HepG2 (cell line): ENCODE measurements around the gene MEX3D. TPM values are rescaled to one million over a fixed set of nuclear protein-coding genes. Genes with fewer than 3 reads are reported as not detected.

Experiments
- ATAC-seq: fragments of 200-7000 bp; cut with Tn5 transposase; 3 replicates; pipeline ENCODE4 v1.9.1; 2020; ENCODE audit warnings: mild to moderate bottlenecking, moderate library complexity
- BruUV-seq: library from RNA; stranded (reverse); fragments of 400-500 nt; replicated peaks from 2 replicates; lab custom pipeline; 2021; lab: Mats Ljungman, UMichigan
- CTCF ChIA-PET: fragments of 300-600 bp; formaldehyde crosslinking; extraction: SDS; loops from one replicate; lab custom pipeline; 2021; ENCODE audit warnings: low total read pairs, inconsistent platforms, low intra/inter-chr PET ratio; lab: Yijun Ruan, JAX
- POLR2A ChIA-PET: fragments of 350-600 bp; sonication (Branson Sonifier 250); formaldehyde crosslinking; loops from one replicate; lab custom pipeline; 2020; ENCODE audit warnings: antibody characterized with exemption, inconsistent platforms; lab: Yijun Ruan, JAX
- DNase-seq: peaks from one replicate; pipeline ENCODE4 v3.0.0-alpha.2; 2015; ENCODE audit warnings: low spot score
- FAIRE-seq: peaks from 3 replicates; lab custom pipeline; 2011; peaks lifted over from hg19 to GRCh38; lab: Jason Lieb, UNC
- H2AFZ ChIP-seq: one replicate; pipeline ENCODE4 v1.6.1; 2011; ENCODE audit warnings: low read length, inconsistent platforms
- H3K27ac ChIP-seq: fragments of 300-600 bp; 3 replicates; pipeline ENCODE4 v1.8.0; 2011; ENCODE audit warnings: mixed run types, mild to moderate bottlenecking, mixed read lengths, low read length, inconsistent platforms; ENCODE audit not compliant: insufficient read depth; ENCODE audit errors: extremely low read length
- H3K27me3 ChIP-seq, 2 experiments: fragments of 200-600 bp in 1 of 2; 2 replicates in 1 of 2; 3 replicates in 1 of 2; pipeline versions ENCODE4 v1.6.0 to v1.8.0; 2011; ENCODE audit warnings: low read length in 2 of 2, mild to moderate bottlenecking in 2 of 2, moderate library complexity in 2 of 2, inconsistent platforms in 1 of 2; ENCODE audit not compliant: insufficient read depth in 2 of 2, control insufficient read depth in 1 of 2
- H3K36me3 ChIP-seq, 2 experiments: fragments of 200-600 bp in 1 of 2; replicated peaks in 1 of 2; 2 replicates in 1 of 2; 3 replicates in 1 of 2; pipeline versions ENCODE4 v1.5.1 to v1.8.0; 2011; ENCODE audit warnings: low read length in 2 of 2, inconsistent platforms in 1 of 2; ENCODE audit not compliant: insufficient read depth in 2 of 2, control insufficient read depth in 1 of 2
- H3K4me1 ChIP-seq: 2 replicates; pipeline ENCODE4 v1.5.1; 2012; ENCODE audit warnings: low read length, inconsistent platforms; ENCODE audit not compliant: insufficient read depth
- H3K4me2 ChIP-seq: 2 replicates; pipeline ENCODE4 v1.6.0; 2011; ENCODE audit warnings: low read depth, low read length, inconsistent platforms
- H3K4me3 ChIP-seq, 3 experiments: fragments of 200-600 bp in 1 of 3; sonication (generic), shearing (Covaris generic) in 1 of 3; replicated peaks in 1 of 3; 2 replicates each; pipeline ENCODE4 v1.5.1; 2011 to 2016; ENCODE audit warnings: low read length in 3 of 3, inconsistent platforms in 2 of 3, low read depth in 2 of 3, mild to moderate bottlenecking in 2 of 3, control low read depth in 1 of 3, mixed read lengths in 1 of 3; ENCODE audit not compliant: insufficient read depth in 1 of 3
- H3K79me2 ChIP-seq: one replicate; pipeline ENCODE4 v1.6.1; 2011; ENCODE audit warnings: low read length, inconsistent platforms; ENCODE audit not compliant: insufficient read depth
- H3K9ac ChIP-seq: 2 replicates; pipeline ENCODE4 v1.6.0; 2011; ENCODE audit warnings: mild to moderate bottlenecking, low read depth, low read length, inconsistent platforms; ENCODE audit not compliant: insufficient read depth
- H3K9me3 ChIP-seq: 2 replicates; pipeline ENCODE4 v1.5.1; 2012; ENCODE audit warnings: mild to moderate bottlenecking, low read length
- H4K20me1 ChIP-seq: 2 replicates; pipeline ENCODE4 v1.6.0; 2011; ENCODE audit warnings: inconsistent platforms, mild to moderate bottlenecking, low read length, moderate library complexity; ENCODE audit not compliant: insufficient read depth
- AGO2 ChIP-seq: fragments of 200-400 bp; formaldehyde crosslinking; optimal IDR thresholded peaks from 2 replicates; pipeline ENCODE3; 2017; ENCODE audit warnings: mild to moderate bottlenecking, low read depth, low read length, moderate library complexity
- AKNA ChIP-seq: sonication (generic); formaldehyde crosslinking; IDR thresholded peaks from 2 replicates; pipeline ENCODE4 v1.4.0; 2020; ENCODE audit warnings: missing genetic modification reagents, borderline replicate concordance
- KDM6A ChIP-seq: IDR thresholded peaks from 2 replicates; pipeline ENCODE4 v1.6.1; 2016; ENCODE audit warnings: low read depth
- RBFOX2 ChIP-seq: fragments of 200-400 bp; formaldehyde crosslinking; IDR thresholded peaks from 2 replicates; pipeline ENCODE4 v1.6.1; 2017; ENCODE audit warnings: low read depth, mild to moderate bottlenecking, low read length
- ZNF367 ChIP-seq: sonication (generic); formaldehyde crosslinking; IDR thresholded peaks from 2 replicates; pipeline ENCODE4 v1.4.0; 2020; ENCODE audit warnings: missing genetic modification reagents, borderline replicate concordance
- ZNF616 ChIP-seq: sonication (generic); formaldehyde crosslinking; IDR thresholded peaks from 2 replicates; pipeline ENCODE4 v1.5.0; 2020; ENCODE audit warnings: low read depth, mild to moderate bottlenecking, missing genetic modification reagents
- WGBS: methylation state at CpG from one replicate; pipeline ENCODE4 v1.1.6; 2017; ENCODE audit warnings: low lambda C conversion rate; 5-methylcytosine and 5-hydroxymethylcytosine counted together
- in situ Hi-C: cut with HindIII; loops from 2 replicates; pipeline ENCODE4 v1.10.0; 2017; ENCODE audit warnings: low pct_unique_long_range_greater_than_20kb; ENCODE audit not compliant: extremely low pct_ligation_motif_present
- intact Hi-C: fragments of 100-400 bp; cut with micrococcal nuclease; formaldehyde crosslinking; loops from one replicate; pipeline ENCODE4 v1.10.0; 2022; ENCODE audit not compliant: unreplicated experiment
- polyA plus RNA-seq, 8 experiments: library from polyadenylated mRNA; depleted of rRNA in 3 of 8; stranded (reverse) in 7 of 8; unstranded in 1 of 8; fragments of >200 nt; fragmentation: Illumina TruSeq in 4 of 8; extraction: Trizol in 4 of 8; gene quantifications; 2 replicates each; pipeline versions ENCODE4 v1.2.1 to v1.2.3, GENCODE V29; 2011 to 2016; ENCODE audit warnings: low read depth in 4 of 8, missing spikeins in 1 of 8, mixed read lengths in 1 of 8; ENCODE audit not compliant: insufficient read depth in 1 of 8
- total RNA-seq, 5 experiments: library from RNA; depleted of rRNA; stranded (reverse); fragments of >200 nt; fragmentation: Illumina TruSeq; extraction: Trizol; gene quantifications; 2 replicates each; pipeline ENCODE4 v1.2.3, GENCODE V29; 2016; ENCODE audit warnings: low read depth in 1 of 5
- TF ChIP-seq, protein P1 (sequence below): IDR thresholded peaks from 2 replicates; pipeline ENCODE4 v1.6.1; 2016; ENCODE audit warnings: mild to moderate bottlenecking
- TF ChIP-seq, protein P2 (sequence below): sonication (generic); formaldehyde crosslinking; IDR thresholded peaks from 2 replicates; pipeline ENCODE4 v1.8.0; 2022; ENCODE audit warnings: mild to moderate bottlenecking, missing genetic modification reagents, borderline replicate concordance

The MEX3D gene
- total and polyA plus RNA-seq, 2 of the 13 experiments (the other 11 are each of a cell fraction or from before 2014, with no cell fraction given): 3.6 to 17.1 TPM

- ChIA-PET CTCF (no interaction called here), POLR2A (no interaction called here)
- in situ Hi-C loops: no loop called here
- H3K27me3 ChIP-seq: no peaks in the 10 kb centered on the region; a peak in 1 of 5 replicates
- no TSS peak for BruUV-seq
- no peak overlapping the region for H3K4me2 ChIP-seq
- intact Hi-C loops: loop anchor here (10.0 kb wide), 1 partner anchor 55 kb away; no protein-coding TSS in a partner anchor
- WGBS: 100% methylated on average over 10 of the region's 15 CpGs
- peaks cover 5% of the 10 kb centered on the region; the same call in 1 of the 2 replicates for H4K20me1 ChIP-seq
- H3K9ac ChIP-seq: no peak overlapping the region
- ATAC-seq (no peak), FAIRE-seq (no peak), DNase-seq (no peak)
- peaks cover 33% of the 10 kb centered on the region for H3K79me2 ChIP-seq
- no peak overlapping the region for H2AFZ ChIP-seq
- H3K4me3 ChIP-seq: no peak overlapping the region
- peaks cover 20% of the 10 kb centered on the region for H3K4me1 ChIP-seq
- TF ChIP-seq KDM6A (CRISPR knock-in tag) (no peak), RBFOX2 (peak; percentile 51; the same call in 1 of the 2 replicates)
- no peak overlapping the region for H3K27ac ChIP-seq
- H3K36me3 ChIP-seq: peaks cover 13 to 31% of the 10 kb centered on the region in 2 experiments
- no peaks in the 10 kb centered on the region for H3K9me3 ChIP-seq
These were observed 31.3 kb upstream of the MEX3D start for GRCh38 chr19:1599460-1599846.

- intact Hi-C loops: loop anchor here (10.0 kb wide), 1 partner anchor 54 kb away; no protein-coding TSS in a partner anchor
- TF ChIP-seq, protein P1, sequence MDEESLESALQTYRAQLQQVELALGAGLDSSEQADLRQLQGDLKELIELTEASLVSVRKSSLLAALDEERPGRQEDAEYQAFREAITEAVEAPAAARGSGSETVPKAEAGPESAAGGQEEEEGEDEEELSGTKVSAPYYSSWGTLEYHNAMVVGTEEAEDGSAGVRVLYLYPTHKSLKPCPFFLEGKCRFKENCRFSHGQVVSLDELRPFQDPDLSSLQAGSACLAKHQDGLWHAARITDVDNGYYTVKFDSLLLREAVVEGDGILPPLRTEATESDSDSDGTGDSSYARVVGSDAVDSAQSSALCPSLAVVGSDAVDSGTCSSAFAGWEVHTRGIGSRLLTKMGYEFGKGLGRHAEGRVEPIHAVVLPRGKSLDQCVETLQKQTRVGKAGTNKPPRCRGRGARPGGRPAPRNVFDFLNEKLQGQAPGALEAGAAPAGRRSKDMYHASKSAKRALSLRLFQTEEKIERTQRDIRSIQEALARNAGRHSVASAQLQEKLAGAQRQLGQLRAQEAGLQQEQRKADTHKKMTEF (CRISPR knock-in tag): no peak
- peak; percentile 52 for TF ChIP-seq AGO2
- TF ChIP-seq ZNF616 (CRISPR knock-in tag): no peak
- TF ChIP-seq, protein P2, sequence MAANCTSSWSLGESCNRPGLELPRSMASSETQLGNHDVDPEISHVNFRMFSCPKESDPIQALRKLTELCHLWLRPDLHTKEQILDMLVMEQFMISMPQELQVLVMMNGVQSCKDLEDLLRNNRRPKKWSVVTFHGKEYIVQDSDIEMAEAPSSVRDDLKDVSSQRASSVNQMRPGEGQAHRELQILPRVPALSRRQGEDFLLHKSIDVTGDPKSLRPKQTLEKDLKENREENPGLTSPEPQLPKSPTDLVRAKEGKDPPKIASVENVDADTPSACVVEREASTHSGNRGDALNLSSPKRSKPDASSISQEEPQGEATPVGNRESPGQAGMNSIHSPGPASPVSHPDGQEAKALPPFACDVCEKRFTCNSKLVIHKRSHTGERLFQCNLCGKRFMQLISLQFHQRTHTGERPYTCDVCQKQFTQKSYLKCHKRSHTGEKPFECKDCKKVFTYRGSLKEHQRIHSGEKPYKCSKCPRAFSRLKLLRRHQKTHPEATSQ (CRISPR knock-in tag): no peak
- TF ChIP-seq AKNA: no peak
- TF ChIP-seq ZNF367 (CRISPR knock-in tag): no peak
- TF ChIP-seq RBFOX2: peak; percentile 11; the same call in 1 of the 2 replicates
These were observed 30.8 kb upstream of the MEX3D start for GRCh38 chr19:1598777-1599459.

More at GRCh38 chr19:1598777-1599459, 30.8 kb upstream of the MEX3D start:
- Histone ChIP-seq H2AFZ (no peak overlapping the region), H3K27ac (no peak overlapping the region), H3K79me2 (peaks cover 28% of the 10 kb centered on the region), H3K36me3 (peaks cover 13 to 34% of the 10 kb centered on the region in 2 experiments), H3K4me3 (no peak overlapping the region), H3K27me3 (no peaks in the 10 kb centered on the region; a peak in 1 of 5 replicates), H3K9ac (no peak overlapping the region), H3K9me3 (no peaks in the 10 kb centered on the region), H3K4me2 (no peak overlapping the region), H4K20me1 (peaks cover 5% of the 10 kb centered on the region; the same call in 1 of the 2 replicates), H3K4me1 (peaks cover 14% of the 10 kb centered on the region)
- CTCF ChIA-PET: no interaction called here
- DNase-seq (no peak), FAIRE-seq (no peak), ATAC-seq (no peak)
- POLR2A ChIA-PET: no interaction called here
- in situ Hi-C loops: no loop called here
- no TSS peak for BruUV-seq
- 97% methylated on average over 5 of the region's 20 CpGs for WGBS
